Measurements from ENCODE around the gene PSMD1.
"Not testable (repeated sequence)": the region's sequence is repeated elsewhere in the genome, so short reads cannot be mapped to it uniquely, and the experiment has no call there.

PSMD1 gene

GRCh38 chr2:231053846-231054245 lies 2.8 kb upstream of the PSMD1 start:
- no peak for DNase-seq (ENCODE audit: low read depth)

- no peak for DNase-seq (ENCODE audit: low read depth)
Observed at GRCh38 chr2:231057590-231057989, 923 bp downstream of the PSMD1 start.

- DNase-seq (ENCODE audit: low read depth): no peak
Observed at GRCh38 chr2:231058761-231059550, 2.3 kb downstream of the PSMD1 start.

GRCh38 chr2:231059756-231060155 lies 3.1 kb downstream of the PSMD1 start:
- no peak for DNase-seq (ENCODE audit: low read depth)

GRCh38 chr2:231062776-231063175 lies 6.1 kb downstream of the PSMD1 start:
- DNase-seq (ENCODE audit: low read depth): no peak

- DNase-seq (ENCODE audit: low read depth): no peak
Observed at GRCh38 chr2:231063347-231063746, 6.7 kb downstream of the PSMD1 start.

- DNase-seq (ENCODE audit: low read depth): no peak
Observed at GRCh38 chr2:231065966-231066365, 9.3 kb downstream of the PSMD1 start.

GRCh38 chr2:231067531-231067930 lies 10.9 kb downstream of the PSMD1 start:
- not testable (repeated sequence) for DNase-seq (ENCODE audit: low read depth)

- DNase-seq (ENCODE audit: low read depth): no peak
Observed at GRCh38 chr2:231068525-231069222, 12.0 kb downstream of the PSMD1 start.

GRCh38 chr2:231069379-231070054 lies 12.8 kb downstream of the PSMD1 start:
- DNase-seq (ENCODE audit: low read depth): no peak

- no peak for DNase-seq (ENCODE audit: low read depth)
Observed at GRCh38 chr2:231084565-231084964, 27.9 kb downstream of the PSMD1 start.

- no peak for DNase-seq (ENCODE audit: low read depth)
Observed at GRCh38 chr2:231088754-231089153, 32.1 kb downstream of the PSMD1 start.

GRCh38 chr2:231093933-231094332 lies 37.3 kb downstream of the PSMD1 start:
- DNase-seq (ENCODE audit: low read depth): no peak

GRCh38 chr2:231094736-231095346 lies 38.2 kb downstream of the PSMD1 start:
- no peak for DNase-seq (ENCODE audit: low read depth)

- DNase-seq (ENCODE audit: low read depth): no peak
Observed at GRCh38 chr2:231099918-231100317, 43.3 kb downstream of the PSMD1 start.

GRCh38 chr2:231100321-231100720 lies 43.7 kb downstream of the PSMD1 start:
- DNase-seq (ENCODE audit: low read depth): not testable (repeated sequence)

GRCh38 chr2:231100990-231101389 lies 44.3 kb downstream of the PSMD1 start:
- no peak for DNase-seq (ENCODE audit: low read depth)

- DNase-seq (ENCODE audit: low read depth): no peak
Observed at GRCh38 chr2:231102772-231103171, 46.1 kb downstream of the PSMD1 start.

GRCh38 chr2:231104115-231104713 lies 47.5 kb downstream of the PSMD1 start:
- peak; percentile 28 for DNase-seq (ENCODE audit: low read depth)

GRCh38 chr2:231110551-231110950 lies 53.9 kb downstream of the PSMD1 start:
- no peak for DNase-seq (ENCODE audit: low read depth)

- DNase-seq (ENCODE audit: low read depth): no peak
Observed at GRCh38 chr2:231111987-231112386, 55.3 kb downstream of the PSMD1 start.

- DNase-seq (ENCODE audit: low read depth): no peak
Observed at GRCh38 chr2:231113489-231113888, 56.8 kb downstream of the PSMD1 start.

All from activated T-cell treated with anti-CD3 and anti-CD28 coated beads for 48 hours (primary cell).